NCI-H128 (cell line): ENCODE results near the gene GNB3.
"Not testable (repeated sequence)": the region's sequence is repeated elsewhere in the genome, so short reads cannot be mapped to it uniquely, and the experiment has no call there.

ENCODE experiments used
- DNase-seq: peaks from one replicate; lab custom pipeline; 2025; ENCODE audit not compliant: unreplicated experiment; lab: John Stamatoyannopoulos, UW

GNB3 gene

DNA sequence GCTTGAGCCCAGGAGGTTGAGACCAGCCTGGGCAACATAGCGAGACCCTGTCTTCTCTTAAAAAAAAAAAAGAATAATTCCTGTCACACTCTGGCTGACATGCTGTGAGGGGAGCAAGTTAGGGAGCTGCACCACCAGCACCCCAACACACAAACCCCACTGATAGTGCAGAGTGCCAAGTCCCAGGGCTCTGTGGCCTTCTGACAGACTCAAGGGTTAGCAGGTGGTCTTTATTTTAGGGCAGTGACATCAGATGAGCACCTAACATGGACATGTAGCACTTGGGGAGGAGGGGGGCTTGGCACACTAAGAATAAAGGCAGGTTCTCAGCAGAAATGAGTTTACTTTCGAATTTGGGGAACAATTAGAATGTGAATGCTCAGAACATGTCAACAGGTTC lies 18.1 kb downstream of the GNB3 start:
- DNase-seq: no peak

GRCh38 chr12:6860116-6860515 lies 19.4 kb downstream of the GNB3 start:
- DNase-seq: no peak

- DNase-seq: no peak
Measured at GRCh38 chr12:6860942-6861341, 20.2 kb downstream of the GNB3 start.

- DNase-seq: no peak
Measured at GRCh38 chr12:6861391-6861790, 20.7 kb downstream of the GNB3 start.

DNA sequence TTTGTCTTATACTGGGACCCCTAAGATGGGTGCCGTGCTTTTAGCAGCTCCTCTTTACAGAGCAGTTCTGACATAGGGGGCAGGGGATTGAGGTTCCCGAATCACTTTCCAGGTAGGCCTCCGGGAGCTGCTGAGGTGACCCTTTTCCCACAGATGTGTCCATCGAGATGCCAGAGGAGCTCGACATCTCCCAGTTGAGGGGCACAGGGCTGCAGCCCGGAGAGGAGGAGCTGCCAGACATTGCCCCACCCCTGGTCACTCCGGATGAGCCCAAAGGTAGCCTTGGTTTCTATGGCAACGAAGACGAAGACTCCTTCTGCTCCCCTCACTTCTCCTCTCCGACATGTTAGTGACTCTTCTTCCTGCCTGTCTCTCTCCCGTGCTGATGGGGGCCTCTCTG lies 22.3 kb downstream of the GNB3 start:
- no peak for DNase-seq

DNA sequence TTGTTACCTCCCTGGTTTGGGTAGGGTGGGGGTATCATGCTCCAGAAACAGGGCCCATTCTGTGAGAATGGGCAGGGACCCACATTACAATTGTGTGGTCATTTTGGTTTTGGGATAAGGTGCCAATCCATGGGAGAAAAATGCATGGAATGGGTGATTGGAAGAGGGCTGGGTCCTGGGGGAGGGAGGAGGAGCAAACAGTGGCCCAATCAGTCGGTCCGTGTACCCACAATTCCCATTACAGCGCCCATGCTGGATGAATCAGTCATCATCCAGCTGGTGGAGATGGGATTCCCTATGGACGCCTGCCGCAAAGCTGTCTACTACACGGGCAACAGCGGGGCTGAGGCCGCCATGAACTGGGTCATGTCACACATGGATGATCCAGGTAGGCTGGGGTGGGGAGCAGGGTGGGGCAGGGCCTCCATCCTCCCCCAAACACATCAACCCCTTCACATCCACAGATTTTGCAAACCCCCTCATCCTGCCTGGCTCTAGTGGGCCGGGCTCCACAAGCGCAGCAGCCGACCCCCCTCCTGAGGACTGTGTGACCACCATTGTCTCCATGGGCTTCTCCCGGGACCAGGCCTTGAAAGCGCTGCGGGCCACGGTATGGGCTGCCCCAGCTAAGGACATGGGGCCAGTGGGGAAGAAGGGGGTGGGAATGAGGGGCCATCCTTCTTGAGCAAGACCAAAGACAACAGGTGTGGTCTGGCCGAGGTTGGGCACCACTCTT lies 23.0 kb downstream of the GNB3 start:
- DNase-seq: no peak

GRCh38 chr12:6865307-6865706 lies 24.6 kb downstream of the GNB3 start:
- not testable (repeated sequence) for DNase-seq

DNA sequence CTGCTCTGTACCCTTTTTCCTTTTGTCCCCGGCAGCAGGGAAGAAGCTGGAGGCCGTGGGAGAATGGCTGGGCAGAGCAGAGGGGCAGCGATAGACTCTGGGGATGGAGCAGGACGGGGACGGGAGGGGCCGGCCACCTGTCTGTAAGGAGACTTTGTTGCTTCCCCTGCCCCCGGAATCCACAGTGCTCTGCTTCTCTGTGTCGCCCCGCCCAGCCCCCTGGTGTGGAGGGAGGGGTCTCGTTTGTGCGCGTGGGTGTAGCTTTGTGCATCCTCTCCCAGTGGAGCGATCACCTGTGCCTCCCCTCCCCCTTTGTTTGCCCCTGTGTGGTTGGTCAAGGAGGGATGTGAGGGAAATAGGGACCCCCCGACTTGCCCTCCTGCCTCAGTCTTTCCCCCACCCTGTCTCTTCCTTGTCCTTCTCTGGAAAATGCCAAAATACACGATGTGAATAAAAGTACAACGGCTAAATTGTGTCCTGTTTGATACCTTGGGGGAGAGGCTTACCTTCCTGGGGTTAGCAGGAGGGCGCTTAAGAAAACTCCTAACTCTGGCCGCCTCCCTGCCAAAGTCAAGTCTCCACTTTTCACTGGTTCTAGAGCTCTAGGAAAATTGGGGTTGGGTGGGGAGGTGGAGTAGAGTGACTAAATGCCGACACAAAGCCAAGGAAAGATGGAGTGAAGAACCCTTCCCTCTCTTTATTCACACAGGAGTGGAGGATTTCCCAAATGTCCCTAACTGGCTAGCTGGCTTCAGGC lies 25.6 kb downstream of the GNB3 start:
- DNase-seq: no peak

DNA sequence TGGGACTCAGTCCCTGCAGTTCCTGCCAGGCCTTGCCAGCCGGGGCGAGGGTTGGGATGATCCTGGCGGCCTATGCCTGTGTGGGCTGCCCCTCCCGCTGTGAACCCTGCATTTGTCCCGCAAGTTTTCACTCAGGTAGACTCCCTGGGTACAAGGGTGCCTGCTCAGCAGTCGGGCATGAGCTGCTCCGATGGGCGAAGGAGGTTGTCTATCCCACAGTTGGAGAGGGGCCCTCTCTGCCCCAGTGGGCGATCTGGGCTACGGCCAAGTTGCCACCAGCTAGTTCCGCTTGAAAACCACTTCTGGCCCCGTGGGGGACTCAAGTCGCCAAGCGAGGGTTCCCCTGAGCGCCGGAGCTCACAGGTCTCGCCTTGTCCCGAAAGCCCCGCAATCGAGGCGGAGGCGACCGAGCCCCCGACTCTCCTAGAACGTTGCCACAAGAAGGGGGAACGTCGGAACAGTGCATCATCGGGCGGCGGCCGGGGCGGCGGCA lies 26.2 kb downstream of the GNB3 start:
- DNase-seq: no peak

DNA sequence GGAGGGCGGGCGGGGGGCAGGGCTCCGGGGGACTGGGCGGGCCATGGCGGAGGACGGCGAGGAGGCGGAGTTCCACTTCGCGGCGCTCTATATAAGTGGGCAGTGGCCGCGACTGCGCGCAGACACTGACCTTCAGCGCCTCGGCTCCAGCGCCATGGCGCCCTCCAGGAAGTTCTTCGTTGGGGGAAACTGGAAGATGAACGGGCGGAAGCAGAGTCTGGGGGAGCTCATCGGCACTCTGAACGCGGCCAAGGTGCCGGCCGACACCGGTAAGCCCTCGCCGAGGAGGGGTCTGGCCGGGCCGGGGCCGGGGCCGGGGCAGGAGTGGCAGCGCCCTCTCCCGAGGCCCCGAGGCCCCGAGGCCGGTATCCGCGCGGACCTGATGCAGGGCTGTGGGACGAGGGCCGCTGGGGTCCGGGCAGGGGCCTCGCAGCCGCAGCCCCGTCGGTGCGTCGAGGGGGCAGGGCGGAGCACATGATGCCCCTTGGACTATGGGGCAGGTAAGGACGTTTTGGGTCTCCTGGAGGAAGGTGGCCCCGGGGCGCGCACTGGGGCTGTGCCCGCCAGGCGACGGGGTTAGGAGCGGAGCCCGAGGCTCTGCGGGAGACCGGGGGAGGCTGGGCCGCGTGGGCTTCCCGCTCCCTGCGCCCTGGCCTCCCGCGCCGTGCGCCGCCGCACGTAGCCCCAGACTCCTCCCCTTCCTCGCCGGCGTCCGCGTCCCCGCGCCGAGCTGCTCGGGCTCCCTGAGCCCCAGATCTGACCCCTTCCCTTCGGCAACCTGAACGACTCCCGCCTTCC lies 26.9 kb downstream of the GNB3 start, which contains the start of gene TPI1:
Gene TPI1, plus strand, starts transcription at position 119 of the 798 bp plus-strand sequence. Its CDS starts 36 bp downstream, at position 155.
- DNase-seq: peak; percentile 59

GRCh38 chr12:6868211-6869048 lies 27.7 kb downstream of the GNB3 start:
- DNase-seq: no peak

GRCh38 chr12:6869049-6870021 lies 28.6 kb downstream of the GNB3 start:
- peak; percentile 70 for DNase-seq

DNA sequence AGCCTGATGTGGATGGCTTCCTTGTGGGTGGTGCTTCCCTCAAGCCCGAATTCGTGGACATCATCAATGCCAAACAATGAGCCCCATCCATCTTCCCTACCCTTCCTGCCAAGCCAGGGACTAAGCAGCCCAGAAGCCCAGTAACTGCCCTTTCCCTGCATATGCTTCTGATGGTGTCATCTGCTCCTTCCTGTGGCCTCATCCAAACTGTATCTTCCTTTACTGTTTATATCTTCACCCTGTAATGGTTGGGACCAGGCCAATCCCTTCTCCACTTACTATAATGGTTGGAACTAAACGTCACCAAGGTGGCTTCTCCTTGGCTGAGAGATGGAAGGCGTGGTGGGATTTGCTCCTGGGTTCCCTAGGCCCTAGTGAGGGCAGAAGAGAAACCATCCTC lies 29.6 kb downstream of the GNB3 start:
- not testable (repeated sequence) for DNase-seq

- no peak for DNase-seq
Measured at GRCh38 chr12:6871052-6871957, 30.6 kb downstream of the GNB3 start.

DNA sequence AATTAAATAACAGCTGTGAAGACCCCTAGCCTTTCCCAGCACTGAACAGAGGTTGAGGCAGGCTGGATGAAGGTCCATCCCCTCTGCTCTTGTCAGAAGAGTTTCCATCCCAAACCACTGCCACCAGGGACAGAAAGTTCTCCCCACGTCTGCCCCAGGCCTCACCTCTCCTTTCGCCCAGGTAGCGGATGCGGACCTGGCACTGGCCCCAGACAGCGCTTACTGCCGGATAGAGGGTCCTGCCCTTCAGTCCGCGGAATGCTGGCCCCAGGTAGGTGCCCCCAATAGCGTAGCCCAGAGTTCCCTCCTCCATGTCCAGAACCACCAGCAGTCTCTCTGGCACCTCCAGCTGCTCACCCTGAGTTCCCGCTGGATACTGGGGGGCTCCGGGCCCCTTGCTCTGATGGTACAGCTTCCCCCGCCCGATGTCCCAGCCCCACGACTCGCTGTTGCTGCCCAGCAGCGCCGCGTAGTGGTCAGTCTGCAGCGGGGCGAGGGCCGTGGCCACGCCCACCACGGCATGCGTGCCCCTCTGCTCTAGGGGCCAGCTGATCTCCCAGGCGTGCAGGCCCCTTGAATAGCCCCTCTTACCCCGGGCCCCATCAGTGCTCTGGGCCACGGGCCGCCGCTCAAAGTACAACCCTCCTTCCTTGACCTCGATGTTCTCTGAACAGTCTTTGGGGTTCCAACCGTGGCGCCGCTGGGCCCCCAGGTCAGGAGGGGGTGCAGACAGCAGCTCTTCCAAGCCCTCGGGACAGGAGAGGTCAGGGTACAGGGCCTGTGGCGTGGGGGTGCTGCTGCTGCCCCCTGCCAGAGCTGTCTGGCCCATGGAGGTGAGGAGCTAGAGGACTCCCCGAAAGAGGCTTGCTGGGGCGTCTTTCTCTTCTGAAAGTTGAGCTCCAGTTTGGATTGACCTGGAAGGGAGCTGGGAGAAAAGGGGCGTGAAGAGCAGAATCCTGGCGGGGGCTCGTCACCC lies 31.6 kb downstream of the GNB3 start:
- peak; percentile 75 for DNase-seq

DNA sequence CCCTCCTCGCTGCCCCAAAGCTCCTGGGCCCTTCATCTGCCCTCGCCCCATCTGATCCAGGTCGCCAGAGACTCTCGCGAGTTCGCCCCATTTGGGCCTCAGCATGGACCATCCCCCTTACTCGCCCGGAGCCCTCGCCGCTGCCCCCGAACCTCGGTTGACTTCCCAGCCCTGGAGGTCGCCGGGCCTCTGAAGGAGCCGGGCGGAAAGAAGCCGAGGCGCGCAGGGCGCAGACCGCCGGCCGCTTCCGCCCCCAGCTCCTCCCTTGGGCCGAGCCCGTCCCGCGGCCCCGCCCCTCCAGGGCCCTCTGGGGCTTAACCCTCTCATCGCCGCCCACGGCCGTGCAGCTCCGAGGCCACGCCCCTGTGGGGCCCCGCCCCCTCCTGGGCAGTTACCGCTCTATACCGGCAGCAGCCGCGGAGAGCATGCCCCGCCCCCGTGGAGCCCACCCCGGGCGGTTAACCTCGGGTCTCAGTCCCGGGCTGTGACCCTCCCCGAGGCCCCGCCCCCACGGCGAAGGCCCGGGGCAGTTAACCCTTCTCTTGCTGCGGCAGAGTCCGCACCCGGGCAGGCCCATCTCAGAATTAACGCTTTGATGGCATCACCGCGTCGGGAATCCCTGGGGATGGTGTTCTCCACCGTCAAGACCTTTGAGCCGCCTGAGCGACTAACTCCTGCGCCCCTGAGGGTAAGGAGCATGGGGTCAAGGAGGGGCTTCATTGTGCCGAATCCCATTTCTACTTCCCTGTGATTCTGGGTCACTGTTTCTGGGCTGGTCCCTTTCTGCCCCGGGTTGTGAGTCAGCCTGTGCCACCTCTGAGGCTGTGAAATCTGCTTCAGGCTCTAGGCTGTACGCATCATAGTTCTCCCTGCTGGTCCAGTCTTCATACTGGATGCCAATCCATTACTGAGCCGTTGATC lies 32.6 kb downstream of the GNB3 start, which contains the start of gene SPSB2:
Gene SPSB2, minus strand, starts transcription at position 210 of the 921 bp plus-strand sequence. CDS start 402 bp downstream, outside the sequence.
- peak; percentile 95 for DNase-seq
